ENCODE data around the gene BAAT.
"Not testable (repeated sequence)": the region's sequence is repeated elsewhere in the genome, so short reads cannot be mapped to it uniquely, and the experiment has no call there.

The BAAT gene

GRCh38 chr9:101359679-101360078 is 25.1 kb downstream of the BAAT start:
- no peak for DNase-seq

GRCh38 chr9:101356619-101357018 is 28.2 kb downstream of the BAAT start:
- DNase-seq = no peak

- DNase-seq = no peak
These were observed 29.8 kb downstream of the BAAT start for GRCh38 chr9:101354765-101355708.

GRCh38 chr9:101354143-101354764 is 30.6 kb downstream of the BAAT start:
- no peak for DNase-seq

GRCh38 chr9:101353683-101354082 is 31.1 kb downstream of the BAAT start:
- no peak for DNase-seq

GRCh38 chr9:101352892-101353463 is 31.8 kb downstream of the BAAT start:
- DNase-seq = no peak

GRCh38 chr9:101350285-101350684 is 34.5 kb downstream of the BAAT start:
- no peak for DNase-seq

- no peak for DNase-seq
These were observed 42.2 kb downstream of the BAAT start for GRCh38 chr9:101342595-101342994.

GRCh38 chr9:101341958-101342357 is 42.8 kb downstream of the BAAT start:
- DNase-seq = no peak

GRCh38 chr9:101337237-101337636 is 47.6 kb downstream of the BAAT start:
- DNase-seq = no peak

GRCh38 chr9:101336091-101336490 is 48.7 kb downstream of the BAAT start:
- DNase-seq = no peak

GRCh38 chr9:101333926-101334702 is 50.7 kb downstream of the BAAT start:
- no peak for DNase-seq

- DNase-seq = no peak
These were observed 51.3 kb downstream of the BAAT start for GRCh38 chr9:101333490-101333889.

- DNase-seq = no peak
These were observed 52.4 kb downstream of the BAAT start for GRCh38 chr9:101332362-101332761.

- DNase-seq = not testable (repeated sequence)
These were observed 57.3 kb downstream of the BAAT start for GRCh38 chr9:101327422-101327909.

- no peak for DNase-seq
These were observed 58.3 kb downstream of the BAAT start for GRCh38 chr9:101326501-101326900.

- no peak for DNase-seq
These were observed 58.8 kb downstream of the BAAT start for GRCh38 chr9:101326035-101326434.

- no peak for DNase-seq
These were observed 59.8 kb downstream of the BAAT start for GRCh38 chr9:101325053-101325452.

GRCh38 chr9:101324245-101324804 is 60.5 kb downstream of the BAAT start:
- DNase-seq = no peak

- DNase-seq = no peak
These were observed 61.7 kb downstream of the BAAT start for GRCh38 chr9:101323129-101323528.

- DNase-seq = no peak
These were observed 67.1 kb downstream of the BAAT start for GRCh38 chr9:101317735-101318134.

GRCh38 chr9:101315112-101315450 is 69.7 kb downstream of the BAAT start:
- DNase-seq = no peak

- DNase-seq = no peak
These were observed 72.1 kb downstream of the BAAT start for GRCh38 chr9:101312661-101313060.
